Measurements from ENCODE around the gene AP1G2.

The AP1G2 gene

GRCh38 chr14:23532658-23533057, 34.9 kb downstream of the AP1G2 start:
- Histone ChIP-seq H3K36me3 (peaks cover 35% of the 10 kb centered on the region), H3K27ac (no peak overlapping the region), H3K4me1 (peaks cover 24% of the 10 kb centered on the region), H4K20me1 (no peaks in the 10 kb centered on the region), H3K27me3 (no peaks in the 10 kb centered on the region), H3K4me2 (no peak overlapping the region), H3K9me3 (no peaks in the 10 kb centered on the region), H3K4me3 (no peak overlapping the region), H3K9ac (no peak overlapping the region)
- no peak for TF ChIP-seq Cebpa-rat (IDR thresholded peaks at IDR 0.05)

- H3K36me3 ChIP-seq: peaks cover 46% of the 10 kb centered on the region
- no peak overlapping the region for H3K9ac ChIP-seq
- H3K27ac ChIP-seq: peak overlapping the region; percentile 80; the same call in 1 of the 2 replicates
- H3K4me1 ChIP-seq: peaks cover 21% of the 10 kb centered on the region
- H3K4me3 ChIP-seq: no peak overlapping the region
- TF ChIP-seq Cebpa-rat (IDR thresholded peaks at IDR 0.05): no peak
- H3K9me3 ChIP-seq: no peaks in the 10 kb centered on the region
- no peaks in the 10 kb centered on the region for H3K27me3 ChIP-seq
- no peaks in the 10 kb centered on the region for H4K20me1 ChIP-seq
- H3K4me2 ChIP-seq: peak overlapping the region; percentile 81
Observed at GRCh38 chr14:23531391-23531790, 36.2 kb downstream of the AP1G2 start.

- Histone ChIP-seq H3K27me3 (no peaks in the 10 kb centered on the region), H4K20me1 (no peaks in the 10 kb centered on the region), H3K9me3 (no peaks in the 10 kb centered on the region), H3K9ac (peak overlapping the region; percentile 56), H3K36me3 (peaks cover 52% of the 10 kb centered on the region), H3K4me2 (peak overlapping the region; percentile 81), H3K4me1 (peaks cover 21% of the 10 kb centered on the region), H3K4me3 (no peak overlapping the region; the same call in 1 of the 2 replicates), H3K27ac (peak overlapping the region; percentile 80)
- no peak for TF ChIP-seq Cebpa-rat (IDR thresholded peaks at IDR 0.05)
Observed at GRCh38 chr14:23530375-23531055, 37.1 kb downstream of the AP1G2 start.

GRCh38 chr14:23529016-23529415, 38.6 kb downstream of the AP1G2 start:
- Histone ChIP-seq H3K27me3 (no peaks in the 10 kb centered on the region), H3K9me3 (no peaks in the 10 kb centered on the region), H3K4me1 (peaks cover 21% of the 10 kb centered on the region), H3K36me3 (peaks cover 55% of the 10 kb centered on the region), H4K20me1 (no peaks in the 10 kb centered on the region), H3K4me2 (no peak overlapping the region), H3K4me3 (no peak overlapping the region), H3K27ac (0 out of 2 replicates have a peak overlapping the region, but pooled peaks have one; percentile 45), H3K9ac (no peak overlapping the region)
- TF ChIP-seq Cebpa-rat (IDR thresholded peaks at IDR 0.05): no peak

GRCh38 chr14:23528555-23528954, 39.0 kb downstream of the AP1G2 start:
- TF ChIP-seq Cebpa-rat (IDR thresholded peaks at IDR 0.05): no peak
- Histone ChIP-seq H4K20me1 (no peaks in the 10 kb centered on the region), H3K9ac (no peak overlapping the region)

GRCh38 chr14:23525611-23526010, 42.0 kb downstream of the AP1G2 start:
- Histone ChIP-seq H3K27ac (no peak overlapping the region), H3K4me2 (no peak overlapping the region), H3K9ac (no peak overlapping the region), H3K4me1 (peaks cover 8% of the 10 kb centered on the region), H3K27me3 (no peaks in the 10 kb centered on the region), H3K9me3 (no peaks in the 10 kb centered on the region), H4K20me1 (no peaks in the 10 kb centered on the region), H3K36me3 (peaks cover 57% of the 10 kb centered on the region), H3K4me3 (no peak overlapping the region)
- no peak for TF ChIP-seq Cebpa-rat (IDR thresholded peaks at IDR 0.05)

More at GRCh38 chr14:23528555-23528954, 39.0 kb downstream of the AP1G2 start:
- Histone ChIP-seq H3K36me3 (peaks cover 55% of the 10 kb centered on the region), H3K4me2 (no peak overlapping the region), H3K27ac (no peak overlapping the region), H3K9me3 (no peaks in the 10 kb centered on the region), H3K4me3 (no peak overlapping the region), H3K4me1 (peaks cover 21% of the 10 kb centered on the region), H3K27me3 (no peaks in the 10 kb centered on the region)

- H4K20me1 ChIP-seq: no peaks in the 10 kb centered on the region
- no peak overlapping the region for H3K4me2 ChIP-seq
- no peaks in the 10 kb centered on the region for H3K9me3 ChIP-seq
- H3K4me1 ChIP-seq: peaks cover 6% of the 10 kb centered on the region
- no peak overlapping the region for H3K4me3 ChIP-seq
- no peak overlapping the region for H3K27ac ChIP-seq
- TF ChIP-seq Cebpa-rat (IDR thresholded peaks at IDR 0.05): no peak
- H3K36me3 ChIP-seq: peaks cover 57% of the 10 kb centered on the region
- H3K27me3 ChIP-seq: no peaks in the 10 kb centered on the region
- H3K9ac ChIP-seq: no peak overlapping the region
Observed at GRCh38 chr14:23524954-23525353, 42.6 kb downstream of the AP1G2 start.

GRCh38 chr14:23523229-23524016, 44.2 kb downstream of the AP1G2 start:
- H3K27ac ChIP-seq: no peak overlapping the region
- TF ChIP-seq Cebpa-rat (IDR thresholded peaks at IDR 0.05): no peak
- H3K4me2 ChIP-seq: no peak overlapping the region
- no peaks in the 10 kb centered on the region for H3K27me3 ChIP-seq
- 0 out of 2 replicates have a peak, but pooled peaks cover 9% of the 10 kb centered on the region for H3K4me1 ChIP-seq
- H3K9ac ChIP-seq: no peak overlapping the region
- peaks cover 56% of the 10 kb centered on the region for H3K36me3 ChIP-seq
- no peaks in the 10 kb centered on the region for H3K9me3 ChIP-seq
- H4K20me1 ChIP-seq: no peaks in the 10 kb centered on the region
- H3K4me3 ChIP-seq: no peak overlapping the region

GRCh38 chr14:23522643-23523198, 44.9 kb downstream of the AP1G2 start:
- no peak overlapping the region for H3K4me2 ChIP-seq
- TF ChIP-seq Cebpa-rat (IDR thresholded peaks at IDR 0.05): no peak
- H3K36me3 ChIP-seq: peaks cover 49% of the 10 kb centered on the region
- H3K4me3 ChIP-seq: no peak overlapping the region
- 0 out of 2 replicates have a peak, but pooled peaks cover 9% of the 10 kb centered on the region for H3K4me1 ChIP-seq
- no peaks in the 10 kb centered on the region for H3K9me3 ChIP-seq
- H3K9ac ChIP-seq: no peak overlapping the region
- no peaks in the 10 kb centered on the region for H3K27me3 ChIP-seq
- no peak overlapping the region for H3K27ac ChIP-seq
- no peaks in the 10 kb centered on the region for H4K20me1 ChIP-seq
